NCI-H146 treated with DMSO at 0.1 percent for 48 hours (cell line): ENCODE data around the gene TRAF3IP3.

Experiments used
- DNase-seq: peaks from one replicate; lab custom pipeline; 2025; ENCODE audit not compliant: unreplicated experiment; lab: John Stamatoyannopoulos, UW

The TRAF3IP3 gene

DNA sequence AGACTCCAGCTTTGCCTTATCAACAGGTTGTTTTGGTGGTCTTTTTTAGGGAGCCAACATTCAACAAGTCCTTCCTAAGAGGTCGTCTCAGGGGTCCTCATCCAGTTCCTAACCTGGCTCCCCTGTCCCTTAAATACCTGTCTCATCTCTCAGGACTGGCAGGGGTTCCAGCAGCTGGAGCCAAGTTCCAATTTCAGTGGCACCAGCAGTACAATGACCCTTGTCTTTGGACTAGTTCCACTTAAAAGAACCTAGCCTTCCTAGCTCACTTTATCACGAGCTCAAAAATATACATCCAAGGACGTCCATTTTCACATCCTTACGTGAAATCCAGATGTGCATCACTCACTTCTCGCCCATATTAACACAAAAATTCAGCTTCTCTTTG lies 18.7 kb upstream of the TRAF3IP3 start:
- no peak for DNase-seq

DNA sequence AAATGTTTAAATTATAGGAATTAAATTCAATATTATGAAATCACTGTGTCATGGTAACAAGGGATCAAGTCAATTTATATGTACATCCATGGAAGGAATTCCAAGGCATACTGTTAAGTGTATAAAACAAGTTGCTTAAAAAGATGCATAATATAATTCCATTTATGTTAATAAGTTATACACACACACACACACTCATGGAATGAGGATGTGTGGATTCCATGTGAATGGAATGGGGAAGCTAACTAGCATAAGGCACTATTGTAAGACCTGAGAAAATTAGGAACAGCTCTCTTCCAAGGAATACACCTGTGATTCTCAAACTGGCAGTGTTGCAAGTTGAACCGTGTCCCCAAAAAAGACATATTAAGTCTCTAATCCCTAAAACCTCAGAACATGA lies 17.6 kb upstream of the TRAF3IP3 start:
- DNase-seq, result no peak

DNA sequence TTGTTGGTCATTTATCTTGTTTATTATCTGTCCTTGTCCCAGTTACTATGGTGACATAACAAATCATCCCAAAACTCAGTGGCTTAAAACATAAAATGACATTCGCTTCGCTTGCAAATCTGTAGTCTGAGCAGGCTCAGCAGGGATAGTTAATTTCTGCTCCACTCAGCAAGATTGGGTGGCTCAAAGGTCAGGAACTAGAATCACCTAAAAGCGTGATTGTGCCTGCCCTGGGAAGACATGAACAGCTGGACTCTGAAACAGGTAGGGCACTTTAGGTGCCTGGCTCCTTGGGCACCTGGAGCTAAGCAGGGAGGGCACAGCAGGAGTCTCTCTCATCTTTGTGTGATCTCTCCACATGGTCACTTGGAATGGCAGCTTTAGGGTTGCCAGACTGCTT lies 14.7 kb upstream of the TRAF3IP3 start:
- no peak for DNase-seq

DNA sequence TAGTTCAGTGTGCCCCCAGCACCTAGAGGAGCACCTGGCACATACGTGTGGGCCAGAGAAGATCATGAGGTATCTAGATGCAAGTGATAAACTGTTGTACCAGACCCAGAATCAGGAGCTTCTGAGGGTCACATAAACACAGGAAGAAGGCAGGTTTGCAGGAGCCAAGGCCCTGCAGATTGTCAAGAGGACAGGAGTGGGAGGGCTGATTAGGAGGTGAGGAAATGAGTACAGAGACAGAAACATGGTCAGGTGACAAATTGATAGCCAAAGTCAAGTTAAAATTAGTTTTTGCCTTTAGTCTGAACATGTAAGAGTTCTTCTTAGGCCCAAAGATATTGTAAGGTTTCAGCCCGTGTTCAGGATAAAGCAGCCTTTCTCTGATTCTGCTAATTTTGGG lies 14.0 kb upstream of the TRAF3IP3 start:
- no peak for DNase-seq

DNA sequence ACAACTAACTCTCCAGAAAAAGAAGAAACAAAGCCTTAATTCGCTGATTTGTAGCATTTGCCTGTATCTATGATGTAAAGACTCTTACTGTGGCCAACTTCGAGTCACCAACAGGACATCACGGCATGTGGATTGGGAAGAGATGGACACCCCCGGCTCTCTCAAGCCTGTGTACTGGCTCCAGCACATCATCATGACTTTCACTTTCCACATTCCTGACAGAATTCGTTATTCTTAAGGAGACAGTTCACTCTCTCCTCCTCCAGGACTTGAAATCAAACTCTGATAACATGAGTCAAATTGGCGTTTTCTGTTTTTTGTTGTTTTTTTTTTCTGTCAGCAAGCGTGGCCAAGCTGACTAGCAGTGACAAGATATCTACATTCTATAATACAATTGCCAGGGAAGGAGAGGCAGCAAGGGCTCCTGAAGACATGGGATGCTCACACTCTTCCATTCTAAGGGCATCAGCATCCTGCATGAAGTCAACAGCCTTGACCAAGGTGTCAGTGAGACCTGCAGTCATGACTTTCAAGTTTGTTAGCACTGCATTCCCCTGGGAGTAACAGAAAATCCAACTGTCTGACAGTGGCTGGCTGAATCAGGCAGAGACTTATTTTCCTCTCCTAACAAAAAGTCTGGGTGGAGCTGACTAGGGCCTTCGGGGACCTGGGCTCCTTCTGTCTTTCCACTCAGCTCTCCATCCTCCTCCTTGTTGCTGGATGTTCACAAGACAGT lies 13.3 kb upstream of the TRAF3IP3 start:
- no peak for DNase-seq

DNA sequence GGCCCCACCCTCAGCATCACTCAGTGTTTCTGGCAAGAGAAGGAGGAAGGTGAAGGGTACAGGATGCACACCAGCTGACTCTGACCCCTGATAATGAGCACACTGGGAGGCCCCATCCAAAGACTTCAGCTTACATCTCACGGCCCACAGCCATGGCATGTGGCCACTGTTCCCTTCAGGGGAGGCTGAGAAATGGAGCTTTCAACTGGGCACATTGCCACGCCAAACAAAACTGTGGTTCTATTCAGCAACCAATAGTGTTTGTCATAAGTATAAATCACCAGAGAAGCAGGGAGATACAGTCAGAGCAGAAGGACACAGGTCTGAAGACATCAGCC lies 12.7 kb upstream of the TRAF3IP3 start:
- no peak for DNase-seq

DNA sequence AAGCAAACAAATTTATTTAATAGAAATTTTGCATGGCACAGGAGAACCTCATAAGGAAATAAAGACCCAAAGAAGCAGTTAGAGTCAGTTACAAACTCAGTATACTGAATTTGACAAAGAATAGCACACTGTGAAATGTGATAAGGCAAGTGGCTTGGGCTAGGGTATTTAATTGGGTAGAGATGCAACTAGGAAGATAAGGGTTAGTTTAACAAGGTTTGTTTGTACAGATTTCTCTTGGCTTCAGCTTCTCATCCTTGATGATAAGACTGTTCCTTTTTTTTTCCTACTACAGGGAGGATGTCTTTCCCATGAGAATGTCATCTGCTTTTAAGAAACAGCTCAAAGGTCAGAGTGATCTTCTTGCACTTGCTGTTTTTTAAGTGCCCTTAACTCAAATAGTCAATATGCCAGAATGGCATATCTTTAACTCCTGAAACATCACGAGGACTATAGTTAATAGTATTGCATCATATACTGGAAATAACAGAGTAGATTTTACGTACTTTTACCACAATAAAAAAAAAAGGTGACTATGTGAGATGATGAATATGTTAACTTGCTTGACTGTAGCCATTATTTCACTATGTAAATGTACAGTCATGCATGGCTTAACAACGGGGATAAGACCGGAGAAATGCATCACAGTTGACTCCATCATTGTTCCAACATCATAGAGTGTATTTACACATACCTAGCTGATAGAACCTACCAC lies 9.2 kb upstream of the TRAF3IP3 start:
- no peak for DNase-seq

DNA sequence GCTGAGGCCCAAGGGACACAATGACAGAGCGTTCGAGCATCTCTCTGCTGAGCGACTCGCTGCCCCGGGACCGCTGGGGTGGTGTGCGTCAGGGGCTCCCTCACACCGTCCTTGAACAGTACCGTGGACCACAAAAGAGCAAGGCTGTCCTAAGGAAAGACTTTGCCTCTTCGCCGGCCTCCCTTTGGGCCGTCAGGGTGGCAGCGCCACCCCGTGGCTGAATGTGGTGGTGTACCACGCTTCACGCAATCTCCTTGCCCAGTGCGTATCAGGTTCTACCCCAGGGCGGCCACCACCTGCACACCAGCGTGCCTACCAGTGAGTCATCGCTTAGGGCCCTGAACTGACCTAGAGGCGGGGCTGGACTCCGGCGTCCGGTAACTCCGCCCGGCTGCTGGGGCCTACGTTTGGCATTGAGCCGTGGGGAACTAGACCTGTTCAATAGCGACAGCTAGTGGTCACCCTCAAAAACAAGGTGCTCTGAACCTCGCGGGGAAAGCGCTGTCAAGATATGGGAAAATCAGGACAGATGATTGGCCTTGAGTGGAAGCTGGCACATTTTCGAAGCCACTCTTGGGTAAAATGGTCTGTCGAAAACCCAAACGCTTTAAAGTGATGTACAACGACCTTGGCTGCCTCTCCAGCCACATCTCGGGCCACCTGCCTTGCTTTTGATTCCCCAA lies 8.1 kb upstream of the TRAF3IP3 start:
- DNase-seq, result no peak

DNA sequence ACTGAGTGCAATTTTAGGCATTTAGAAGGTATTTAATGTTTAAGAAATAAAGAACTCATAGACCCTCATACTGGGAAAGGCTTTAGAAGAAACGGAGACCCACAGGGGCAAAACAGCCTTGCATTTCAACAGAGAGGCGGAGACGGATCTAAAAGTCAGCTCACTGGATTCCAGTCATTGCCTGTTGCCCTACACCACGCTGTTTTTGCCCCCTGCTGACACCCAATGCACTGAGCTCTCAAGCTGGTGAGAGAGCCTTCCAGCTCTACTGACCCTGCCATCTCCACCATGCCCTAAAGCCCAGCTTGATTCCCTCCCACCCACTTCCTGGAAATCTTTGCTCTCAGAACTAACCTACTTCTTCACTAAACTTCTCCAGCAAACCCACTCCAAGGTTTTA lies 7.2 kb upstream of the TRAF3IP3 start:
- no peak for DNase-seq

DNA sequence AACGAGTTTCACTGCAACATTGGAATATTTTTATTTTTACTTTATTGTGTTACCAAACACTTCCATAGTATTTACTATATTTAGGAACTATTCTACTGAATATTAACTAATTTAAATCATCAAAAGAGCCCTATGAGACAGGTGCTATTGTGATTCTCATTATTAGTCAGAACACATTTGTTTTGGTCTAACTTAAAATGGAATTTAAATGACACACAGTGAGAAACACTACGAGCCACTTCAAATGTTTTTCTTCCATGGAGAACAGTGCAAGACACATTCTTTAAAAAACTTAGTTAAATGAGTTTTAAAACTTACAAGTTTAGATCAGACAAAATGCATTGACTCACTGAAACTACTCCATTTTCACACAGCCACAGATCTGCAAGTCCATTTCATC lies 6.6 kb upstream of the TRAF3IP3 start:
- no peak for DNase-seq

DNA sequence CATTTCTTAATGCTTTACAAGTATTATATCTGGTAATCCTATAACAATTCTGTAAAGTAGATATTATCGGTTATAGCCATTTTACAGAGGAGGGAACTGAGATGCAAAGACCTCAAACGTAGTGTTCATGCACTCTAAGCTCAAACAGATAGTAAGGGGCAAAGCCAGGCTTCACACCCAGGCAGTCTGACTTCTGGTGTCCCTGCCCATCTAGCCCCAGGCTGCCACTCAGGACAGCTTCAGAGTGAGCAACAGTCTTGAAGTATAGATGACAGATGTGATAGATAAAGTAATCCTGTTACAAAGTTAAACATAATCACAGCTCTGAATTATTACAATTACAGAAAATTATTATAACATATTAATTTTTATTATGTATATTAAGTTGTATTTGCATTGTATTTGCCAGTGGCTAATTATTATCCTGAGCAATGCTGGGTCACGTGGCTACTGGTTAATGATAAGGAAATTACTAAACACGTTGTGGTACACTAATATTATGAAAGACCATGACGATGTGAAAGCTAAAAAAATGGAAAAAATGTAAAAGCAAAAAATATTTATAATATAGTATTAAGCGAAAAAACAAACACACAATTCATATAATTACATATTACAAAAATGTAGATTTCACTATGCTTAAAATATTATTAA lies 6.1 kb upstream of the TRAF3IP3 start:
- no peak for DNase-seq

DNA sequence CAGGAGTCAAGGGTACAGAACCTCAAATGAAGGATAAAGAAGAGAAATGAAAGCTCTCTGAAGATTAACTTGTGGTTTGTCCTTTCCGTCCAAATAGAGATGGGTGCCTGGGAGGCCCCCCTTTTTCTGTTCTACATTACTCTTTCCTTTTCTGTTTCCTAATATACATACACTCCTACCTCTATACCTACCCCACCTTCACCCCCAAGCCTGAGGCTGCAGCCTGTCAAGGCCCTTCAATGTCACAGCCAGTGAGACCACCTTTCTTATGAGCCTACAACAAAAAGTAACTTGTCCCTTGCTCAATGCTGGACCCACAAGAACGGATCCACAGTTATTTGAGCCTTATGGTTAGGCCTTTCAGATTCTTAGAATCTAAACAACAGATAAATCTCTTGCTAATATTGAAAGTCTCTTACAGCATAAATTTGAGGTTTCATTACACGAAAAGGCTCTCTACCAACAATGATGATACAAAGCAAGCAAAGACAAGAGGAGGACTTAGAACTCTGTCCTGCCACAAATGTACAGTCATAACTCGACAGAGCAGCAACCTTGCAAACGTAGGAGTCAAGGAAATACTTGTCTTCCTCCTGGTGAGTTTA lies 4.1 kb upstream of the TRAF3IP3 start:
- no peak for DNase-seq

DNA sequence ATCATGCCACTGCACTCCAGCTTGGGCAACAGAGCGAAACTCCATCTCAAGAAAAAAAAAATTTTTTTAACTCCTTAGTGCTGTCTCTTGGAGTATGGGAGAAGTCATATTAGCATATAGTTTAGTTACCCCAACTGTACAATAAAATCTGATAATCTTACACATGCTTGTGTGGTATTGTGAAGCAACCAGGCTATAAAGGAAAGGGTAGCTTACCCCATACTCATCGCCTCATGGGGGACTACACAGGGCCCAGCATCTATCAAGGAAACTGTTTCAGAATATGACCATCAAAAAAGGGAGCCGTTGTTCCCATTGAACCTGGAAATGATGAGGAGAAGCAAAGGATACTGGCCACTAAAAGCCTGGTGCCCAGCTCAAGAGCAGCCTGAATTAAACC lies 3.0 kb upstream of the TRAF3IP3 start:
- DNase-seq, result no peak

DNA sequence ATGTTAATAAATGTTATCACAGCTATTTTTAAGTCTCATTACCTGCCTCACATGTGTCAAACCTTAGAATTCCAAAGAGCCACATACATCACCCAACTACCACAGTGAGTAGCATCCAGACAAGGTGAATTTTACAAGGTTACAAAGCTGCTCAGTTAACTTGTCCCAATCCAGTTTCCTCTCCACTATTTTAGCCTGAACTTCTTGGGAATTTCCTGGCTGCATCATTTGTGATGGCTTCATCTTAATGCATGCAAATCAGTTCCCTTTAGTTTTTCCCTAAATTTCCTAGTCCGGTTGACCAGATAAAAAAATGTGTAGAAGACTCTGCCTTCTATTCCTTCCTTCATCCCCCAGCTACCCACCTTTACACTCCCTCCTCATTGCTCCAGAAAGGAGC lies 597 bp upstream of the TRAF3IP3 start:
- DNase-seq, result no peak

DNA sequence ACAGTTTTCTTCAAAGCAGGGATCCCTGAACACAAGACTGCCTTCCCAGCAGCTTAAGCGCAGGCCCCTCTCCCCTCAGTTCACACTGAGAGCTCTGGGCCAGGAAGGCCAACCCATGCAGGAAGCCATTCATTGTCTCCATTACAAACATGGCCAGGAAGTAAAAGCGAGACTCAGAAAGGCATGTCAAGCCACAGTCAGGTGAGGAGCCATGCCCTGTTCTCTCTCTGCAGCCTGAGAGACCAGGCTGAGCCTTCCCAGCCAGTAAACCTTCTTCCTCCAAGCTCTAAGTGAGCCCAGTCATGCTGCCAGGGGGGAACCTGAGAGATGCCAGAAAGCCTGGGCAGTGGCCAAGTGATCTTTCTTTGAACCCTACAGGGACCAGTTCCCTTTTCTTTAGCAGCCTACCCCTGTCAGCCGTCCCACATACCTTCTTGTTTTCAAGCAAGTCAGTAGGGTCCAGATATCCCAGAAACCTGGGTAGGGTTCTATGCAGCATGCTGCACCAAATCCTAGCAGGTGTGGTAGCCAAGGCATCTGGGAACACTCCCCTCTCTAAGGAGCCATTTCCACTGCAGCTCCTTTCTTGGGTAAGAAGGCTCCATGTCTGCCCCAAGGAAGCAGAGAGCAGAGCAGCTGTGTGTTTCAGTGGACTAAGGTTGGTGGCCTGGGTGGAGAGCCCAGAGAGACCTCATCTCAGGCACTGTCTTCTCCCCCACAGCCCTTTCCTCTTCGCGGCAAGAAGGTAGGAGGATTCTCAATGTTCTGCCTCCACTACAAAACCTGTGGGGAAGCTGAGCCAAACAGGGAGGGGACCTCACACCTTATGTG lies 977 bp downstream of the TRAF3IP3 start:
- no peak for DNase-seq

DNA sequence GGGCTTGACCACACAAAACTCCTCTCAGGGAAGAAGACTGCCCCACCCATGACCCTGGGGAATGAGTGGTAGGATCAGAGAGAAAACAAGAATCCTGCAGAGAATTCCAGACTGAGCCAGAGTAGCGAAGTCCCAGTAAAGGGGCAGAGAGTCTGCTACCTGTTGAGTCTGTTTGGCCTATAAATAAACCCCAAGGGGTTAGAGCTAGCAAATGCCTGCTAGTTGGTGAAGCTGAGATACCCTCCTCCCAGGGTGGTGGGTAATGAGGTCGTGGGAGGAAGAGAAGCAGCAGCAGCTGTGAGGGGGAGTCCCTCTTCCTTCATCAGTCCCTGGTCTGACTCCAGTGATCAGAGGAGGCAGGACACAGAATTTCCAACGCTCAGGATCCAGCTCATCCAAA lies 2.5 kb downstream of the TRAF3IP3 start:
- DNase-seq, result no peak

DNA sequence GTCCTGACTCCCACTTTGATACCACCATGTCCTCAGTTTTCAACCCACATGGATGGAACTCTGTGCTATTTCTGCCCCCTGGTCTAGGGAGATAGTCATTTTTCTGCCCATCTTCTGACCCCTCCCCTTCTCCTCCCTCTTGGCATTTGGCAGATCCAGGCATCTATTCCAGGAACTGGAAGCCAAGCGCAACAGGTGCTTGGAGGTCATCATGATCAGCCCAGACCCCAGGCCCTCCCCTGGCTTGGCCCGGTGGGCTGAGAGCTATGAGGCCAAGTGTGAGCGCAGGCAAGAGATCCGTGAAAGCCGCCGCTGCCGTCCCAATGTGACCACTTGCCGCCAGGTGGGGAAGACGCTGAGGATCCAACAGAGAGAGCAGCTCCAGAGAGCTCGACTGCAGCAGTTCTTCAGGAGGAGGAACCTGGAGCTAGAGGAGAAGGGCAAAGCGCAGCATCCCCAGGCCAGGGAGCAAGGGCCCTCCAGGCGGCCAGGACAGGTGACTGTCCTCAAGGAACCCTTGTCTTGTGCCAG lies 4.0 kb downstream of the TRAF3IP3 start:
- DNase-seq, result no peak

DNA sequence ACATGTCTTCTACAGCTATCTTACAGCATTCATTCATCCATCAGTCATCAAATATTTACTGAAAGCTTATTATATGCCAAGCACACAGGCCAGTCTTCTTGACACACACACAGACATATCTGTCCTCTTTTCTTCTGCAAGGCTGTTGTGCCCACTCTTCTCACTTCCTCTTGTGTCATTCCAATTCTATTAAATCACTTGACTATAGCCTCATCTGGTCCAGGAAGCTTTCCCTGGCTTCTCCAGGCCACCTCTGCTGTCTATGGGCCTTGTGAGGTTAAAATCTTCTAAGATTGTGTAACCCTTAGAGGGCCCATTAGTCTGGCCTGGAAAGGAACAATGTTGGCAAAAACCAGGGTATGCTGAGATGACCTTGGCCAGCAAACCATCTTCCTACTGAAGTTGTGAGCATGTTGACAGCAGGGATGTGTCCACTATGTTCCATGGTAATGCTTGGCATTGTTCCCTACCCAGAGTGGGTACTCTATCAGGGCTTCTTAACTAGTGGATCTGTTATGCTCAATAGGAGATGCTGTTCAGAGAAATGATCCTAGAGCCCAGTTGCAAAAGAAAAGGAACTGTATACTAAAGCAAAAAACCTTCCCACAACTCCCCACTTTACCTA lies 5.3 kb downstream of the TRAF3IP3 start:
- DNase-seq, result no peak

DNA sequence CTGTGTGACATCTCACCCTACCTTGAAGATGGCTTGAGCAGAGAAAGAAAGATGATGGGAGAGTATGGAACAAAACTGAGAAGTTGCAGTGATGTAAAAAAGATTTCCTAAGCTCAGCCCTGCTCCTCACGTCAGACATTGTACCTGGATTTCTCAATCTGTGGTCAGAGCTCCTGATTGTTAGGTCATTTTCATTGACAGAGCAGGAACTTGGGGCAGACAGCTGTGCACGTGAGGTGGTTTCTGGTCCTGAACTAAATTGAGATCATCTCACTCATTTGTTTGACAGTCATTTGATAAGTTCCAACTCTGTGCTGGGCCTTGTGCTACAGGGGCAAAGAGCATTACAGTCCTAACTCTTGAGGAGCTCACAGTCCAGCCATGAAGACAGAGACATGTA lies 10.2 kb downstream of the TRAF3IP3 start:
- no peak for DNase-seq

DNA sequence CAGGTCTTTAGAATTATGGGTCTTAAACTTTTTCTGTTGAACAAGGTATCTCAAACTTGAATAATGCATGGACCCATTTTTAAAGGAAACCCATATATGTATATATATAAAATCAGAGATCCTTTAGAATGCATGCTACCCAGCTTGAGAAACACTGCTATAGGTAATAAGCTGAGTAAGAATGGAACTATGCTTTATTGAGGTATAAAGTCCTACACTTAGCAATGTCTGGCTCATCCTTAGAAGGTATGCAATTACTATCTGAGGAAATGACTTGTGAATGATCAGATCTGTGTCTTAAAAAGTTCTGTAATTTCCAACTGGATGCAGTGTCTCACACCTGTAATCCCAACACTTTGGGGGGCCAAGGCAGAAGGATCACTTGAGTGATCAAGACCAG lies 11.2 kb downstream of the TRAF3IP3 start:
- DNase-seq, result no peak
